ENCODE results near the gene RNPC3.
"Not testable (repeated sequence)": the region's sequence is repeated elsewhere in the genome, so short reads cannot be mapped to it uniquely, and the experiment has no call there.

RNPC3 gene

DNA sequence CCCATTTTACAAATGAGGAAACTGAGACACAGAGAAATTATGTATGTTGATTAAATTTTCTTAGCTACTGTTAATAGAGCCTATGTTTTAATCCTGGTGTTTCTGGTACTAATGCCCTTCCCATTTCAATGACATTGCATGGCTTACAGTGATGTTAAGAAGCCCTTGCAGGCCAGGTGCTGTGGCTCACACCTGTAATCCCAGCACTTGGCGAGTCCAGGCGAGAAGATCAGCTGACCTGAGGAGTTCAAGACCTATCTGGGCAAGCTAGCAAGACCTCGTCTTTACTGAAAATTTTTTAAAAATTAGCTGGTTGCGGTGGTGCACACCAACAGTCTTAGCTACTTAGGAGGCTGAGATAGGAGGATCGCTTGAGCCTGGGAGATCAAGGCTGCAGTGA, 51.3 kb downstream of the RNPC3 start:
- not testable (repeated sequence) for H3K4me1 Mint-ChIP-seq; H3K27ac Mint-ChIP-seq; DNase-seq (ENCODE audit: low spot score in 2 of 2); H3K9me3 Mint-ChIP-seq; ATAC-seq (ENCODE audit: low read depth); H3K27me3 Mint-ChIP-seq; H3K4me3 Mint-ChIP-seq
- H3K36me3 Mint-ChIP-seq, result peaks cover 13% of the 10 kb centered on the region

DNA sequence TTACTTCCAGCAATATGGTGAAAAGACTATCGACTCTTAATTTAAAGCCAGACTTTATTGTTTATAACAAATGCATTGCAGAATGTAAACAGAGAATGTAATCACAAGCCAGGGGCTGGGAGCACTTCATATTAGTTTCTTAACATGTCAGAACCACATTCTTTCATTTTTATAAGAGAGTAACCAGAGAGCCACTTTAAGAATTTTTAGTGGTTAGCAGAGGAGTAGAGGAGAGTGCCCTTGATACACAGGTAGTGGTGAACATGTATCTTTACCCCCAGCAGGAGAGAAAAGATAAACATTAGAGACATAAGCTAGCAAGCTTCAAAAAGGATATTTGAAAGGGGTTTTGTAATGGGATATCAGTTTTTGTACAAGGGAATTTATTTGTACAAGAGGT, 57.0 kb downstream of the RNPC3 start:
- H3K9me3 Mint-ChIP-seq, result no peaks in the 10 kb centered on the region
- no peaks in the 10 kb centered on the region for H3K27me3 Mint-ChIP-seq
- no peak for ATAC-seq (ENCODE audit: low read depth)

DNA sequence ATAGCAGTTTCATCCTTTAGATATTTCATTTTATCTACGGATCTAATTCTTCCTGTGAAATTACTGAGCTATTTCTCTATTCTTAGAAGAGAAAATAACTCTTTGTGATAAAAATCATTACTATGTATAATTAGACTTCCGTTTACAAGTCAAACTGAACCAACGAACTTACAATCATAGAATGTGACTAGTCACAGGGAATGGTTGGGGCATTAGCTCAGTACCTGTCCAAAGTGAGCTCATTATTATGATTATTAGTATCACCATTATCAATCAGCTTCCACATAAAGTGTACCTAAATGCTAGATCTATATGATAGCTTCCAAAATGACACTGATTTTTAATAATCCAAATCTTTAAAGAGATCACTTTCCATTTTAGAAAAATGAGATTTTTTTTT, 58.4 kb downstream of the RNPC3 start:
- H3K4me1 Mint-ChIP-seq, result no peaks in the 10 kb centered on the region

More for the DNA sequence above, 57.0 kb downstream of the RNPC3 start:
- no peak overlapping the region for H3K4me3 Mint-ChIP-seq
- no peaks in the 10 kb centered on the region for H3K4me1 Mint-ChIP-seq
- DNase-seq (ENCODE audit: low spot score in 2 of 2), result no peak
- peaks cover 3% of the 10 kb centered on the region for H3K36me3 Mint-ChIP-seq
- no peak overlapping the region for H3K27ac Mint-ChIP-seq

DNA sequence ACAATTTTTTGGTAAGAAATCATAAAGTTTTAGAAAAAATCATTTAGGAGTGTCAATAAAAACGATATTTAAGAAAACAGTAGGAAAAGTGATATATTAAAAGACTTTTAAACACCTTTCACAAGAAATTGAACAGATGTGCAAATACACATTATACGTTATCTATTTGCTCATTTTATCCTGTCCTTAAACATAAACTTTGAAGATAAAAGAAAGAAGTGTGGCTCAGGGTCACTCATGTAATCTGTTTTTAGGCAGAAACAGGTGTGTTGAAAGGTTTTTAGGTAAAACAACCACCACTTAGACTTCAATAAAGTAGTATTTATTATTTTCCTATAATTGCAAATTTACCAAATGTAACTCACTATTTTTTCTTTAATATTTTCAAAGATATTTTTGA, 59.0 kb downstream of the RNPC3 start:
- H3K4me1 Mint-ChIP-seq, result no peaks in the 10 kb centered on the region
- ATAC-seq (ENCODE audit: low read depth) (no peak), DNase-seq (ENCODE audit: low spot score in 2 of 2) (no peak)
- no peak overlapping the region for H3K27ac Mint-ChIP-seq
- peaks cover 6% of the 10 kb centered on the region for H3K9me3 Mint-ChIP-seq
- no peak overlapping the region for H3K4me3 Mint-ChIP-seq
- no peaks in the 10 kb centered on the region for H3K27me3 Mint-ChIP-seq
- peaks cover 3% of the 10 kb centered on the region for H3K36me3 Mint-ChIP-seq

More for the DNA sequence above, 58.4 kb downstream of the RNPC3 start:
- H3K27ac Mint-ChIP-seq, result no peak overlapping the region
- peaks cover 3% of the 10 kb centered on the region for H3K9me3 Mint-ChIP-seq
- ATAC-seq (ENCODE audit: low read depth), result no peak
- DNase-seq (ENCODE audit: low spot score in 2 of 2), result no peak
- no peaks in the 10 kb centered on the region for H3K27me3 Mint-ChIP-seq
- H3K36me3 Mint-ChIP-seq, result peaks cover 3% of the 10 kb centered on the region
- no peak overlapping the region for H3K4me3 Mint-ChIP-seq

DNA sequence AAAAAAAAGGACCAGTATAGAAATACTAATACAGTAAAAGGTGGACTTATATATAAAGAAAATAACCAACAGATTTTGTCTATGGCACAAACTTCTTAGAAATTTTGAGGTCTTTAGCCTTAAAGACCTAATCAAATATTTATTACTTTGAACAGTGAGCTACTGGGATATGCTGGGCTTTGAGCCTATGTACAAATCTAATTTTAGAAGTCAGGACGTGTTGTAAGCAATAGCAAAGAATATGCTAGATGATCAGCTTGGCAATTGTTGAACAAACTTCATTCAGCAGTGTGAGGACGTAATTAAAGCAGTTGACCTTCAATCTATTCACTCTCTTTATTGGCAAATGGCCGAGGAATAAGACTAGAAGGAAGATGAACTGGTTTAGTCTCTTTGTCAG, 77.2 kb downstream of the RNPC3 start:
- not testable (repeated sequence) for H3K9me3 Mint-ChIP-seq; H3K27ac Mint-ChIP-seq; DNase-seq (ENCODE audit: low spot score in 2 of 2); H3K36me3 Mint-ChIP-seq; H3K4me1 Mint-ChIP-seq; ATAC-seq (ENCODE audit: low read depth); H3K4me3 Mint-ChIP-seq; H3K27me3 Mint-ChIP-seq

Measured in memory B cell (primary cell).